Fibroblast of skin of abdomen (primary cell): ENCODE measurements around the gene COL28A1. TPM values are rescaled to one million over a fixed set of nuclear protein-coding genes. Genes with fewer than 3 reads are reported as not detected.

ENCODE experiments used
- DNase-seq: peaks from one replicate; pipeline ENCODE4 v3.0.0-alpha.2; 2013
- polyA plus RNA-seq, 2 experiments: library from polyadenylated mRNA; unstranded; fragments of 120-200 nt; gene quantifications; one replicate each; pipeline ENCODE4 v1.2.1, GENCODE V29; 2013; ENCODE audit not compliant: insufficient read length in 2 of 2

Gene COL28A1
- polyA plus RNA-seq (2013, experiment 1 of 2; ENCODE audit: insufficient read length): 0.04 TPM
- polyA plus RNA-seq (2013, experiment 2 of 2; ENCODE audit: insufficient read length): 0.11 TPM

GRCh38 chr7:7535691-7536090 lies at the start of gene COL28A1:
Gene COL28A1 (minus strand): TSS chr7:7535873. CDS start chr7:7532875, 2,998 bp downstream.
- no peak for DNase-seq

- no peak for DNase-seq
Observed at GRCh38 chr7:7584653-7585052, 49.0 kb upstream of the COL28A1 start.

GRCh38 chr7:7583731-7584130 lies 48.1 kb upstream of the COL28A1 start:
- DNase-seq: no peak

GRCh38 chr7:7582596-7582995 lies 46.9 kb upstream of the COL28A1 start:
- DNase-seq: no peak

- DNase-seq: no peak
Observed at GRCh38 chr7:7581531-7582179, 46.0 kb upstream of the COL28A1 start.

- DNase-seq: no peak
Observed at GRCh38 chr7:7579638-7580037, 44.0 kb upstream of the COL28A1 start.

- no peak for DNase-seq
Observed at GRCh38 chr7:7577888-7578287, 42.2 kb upstream of the COL28A1 start.

- DNase-seq: no peak
Observed at GRCh38 chr7:7576344-7576743, 40.7 kb upstream of the COL28A1 start.

GRCh38 chr7:7573701-7574100 lies 38.0 kb upstream of the COL28A1 start:
- no peak for DNase-seq

- no peak for DNase-seq
Observed at GRCh38 chr7:7570584-7570983, 34.9 kb upstream of the COL28A1 start.

GRCh38 chr7:7569615-7570014 lies 33.9 kb upstream of the COL28A1 start:
- DNase-seq: no peak

- no peak for DNase-seq
Observed at GRCh38 chr7:7569081-7569527, 33.4 kb upstream of the COL28A1 start.

- no peak for DNase-seq
Observed at GRCh38 chr7:7568553-7568952, 32.9 kb upstream of the COL28A1 start.

GRCh38 chr7:7567898-7568531 lies 32.3 kb upstream of the COL28A1 start:
- DNase-seq: no peak

GRCh38 chr7:7566651-7567611 lies 31.3 kb upstream of the COL28A1 start, which contains the start of gene MIOS:
Gene MIOS (plus strand): TSS chr7:7566884. CDS start chr7:7572476, 5,592 bp downstream.
- peak; percentile 68 for DNase-seq

GRCh38 chr7:7565746-7566650 lies 30.3 kb upstream of the COL28A1 start:
- no peak for DNase-seq

- no peak for DNase-seq
Observed at GRCh38 chr7:7565018-7565680, 29.5 kb upstream of the COL28A1 start.

GRCh38 chr7:7564323-7564780 lies 28.7 kb upstream of the COL28A1 start:
- peak; percentile 82 for DNase-seq

GRCh38 chr7:7563813-7564212 lies 28.1 kb upstream of the COL28A1 start:
- DNase-seq: no peak

GRCh38 chr7:7563269-7563668 lies 27.6 kb upstream of the COL28A1 start:
- DNase-seq: no peak

- peak; percentile 75 for DNase-seq
Observed at GRCh38 chr7:7562736-7563135, 27.1 kb upstream of the COL28A1 start.
